ENCODE data around the gene GNA15.

The GNA15 gene

GRCh38 chr19:3121396-3121795 lies 14.4 kb upstream of the GNA15 start:
- DNase-seq (ENCODE audit: low spot score), result no peak

- DNase-seq (ENCODE audit: low spot score), result no peak
Observed at GRCh38 chr19:3121821-3122511, 13.9 kb upstream of the GNA15 start.

DNA sequence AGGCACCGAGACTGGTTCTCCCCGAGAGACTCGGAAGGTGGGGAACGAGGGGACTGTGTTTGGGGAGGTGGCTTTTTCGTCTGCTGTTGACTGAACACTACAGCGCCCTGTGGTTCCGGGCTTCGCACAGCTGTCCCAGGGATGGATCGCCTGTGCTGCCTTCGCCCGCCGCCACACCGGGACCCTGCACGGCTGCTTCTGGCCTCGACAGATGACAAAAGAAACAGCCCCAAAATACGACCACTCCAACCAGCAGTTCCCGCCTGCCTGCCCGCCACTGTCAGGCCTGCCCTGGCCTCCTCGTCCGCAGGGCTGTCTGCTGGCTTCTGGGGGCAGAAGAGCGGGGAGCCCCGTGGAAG lies 13.3 kb upstream of the GNA15 start:
- no peak for DNase-seq (ENCODE audit: low spot score)

DNA sequence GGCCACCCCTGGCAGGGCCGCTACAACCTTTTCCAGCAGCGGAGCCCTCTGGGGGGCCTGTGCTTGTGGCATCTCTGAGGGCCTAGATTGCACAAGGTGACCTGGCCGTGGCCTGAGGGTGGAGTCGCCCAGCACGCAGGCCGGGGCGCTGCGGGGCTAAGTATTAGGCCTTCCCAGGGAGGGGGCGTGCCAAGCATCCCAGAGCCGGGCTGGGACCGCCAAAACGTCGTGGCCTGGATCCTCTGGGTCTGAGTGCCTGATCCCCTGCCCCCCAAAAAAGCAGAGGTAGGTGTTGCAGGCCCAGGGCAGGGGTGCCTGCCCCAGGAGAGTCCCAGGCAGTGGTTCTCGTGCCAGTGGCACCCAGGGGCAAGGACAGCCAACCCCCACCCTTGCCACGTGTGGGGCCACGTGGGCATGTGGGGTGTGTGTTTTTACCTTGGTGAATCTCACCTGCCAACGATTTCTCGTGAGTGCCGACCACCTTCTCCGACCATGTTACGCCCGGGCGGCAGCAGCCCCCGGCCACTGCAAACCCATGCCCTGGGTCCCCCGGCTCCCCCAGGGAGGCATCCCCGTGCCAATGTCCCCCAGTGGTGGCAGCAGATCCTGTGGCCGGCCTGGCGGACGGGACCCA lies 12.6 kb upstream of the GNA15 start:
- no peak for DNase-seq (ENCODE audit: low spot score)

DNA sequence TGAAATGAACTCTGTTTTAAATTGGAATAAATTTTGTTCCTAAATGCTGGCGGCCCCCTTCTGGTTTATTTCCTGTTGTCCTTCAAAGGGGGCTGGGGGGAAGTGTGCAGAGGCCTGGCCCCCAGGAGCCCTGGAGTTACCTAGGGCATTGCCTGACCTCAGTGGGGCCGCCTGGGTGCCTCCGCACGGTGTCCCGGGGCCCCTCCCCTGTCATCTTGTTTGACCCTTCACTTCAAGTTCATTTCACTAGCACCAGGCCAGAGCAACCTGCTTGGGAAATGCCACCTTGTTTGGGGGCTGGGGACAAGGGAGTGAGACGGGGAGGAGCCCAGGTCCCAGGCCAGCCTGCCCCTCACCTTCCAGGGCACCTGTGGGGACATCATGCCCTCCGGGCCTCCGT lies 11.9 kb upstream of the GNA15 start:
- no peak for DNase-seq (ENCODE audit: low spot score)

DNA sequence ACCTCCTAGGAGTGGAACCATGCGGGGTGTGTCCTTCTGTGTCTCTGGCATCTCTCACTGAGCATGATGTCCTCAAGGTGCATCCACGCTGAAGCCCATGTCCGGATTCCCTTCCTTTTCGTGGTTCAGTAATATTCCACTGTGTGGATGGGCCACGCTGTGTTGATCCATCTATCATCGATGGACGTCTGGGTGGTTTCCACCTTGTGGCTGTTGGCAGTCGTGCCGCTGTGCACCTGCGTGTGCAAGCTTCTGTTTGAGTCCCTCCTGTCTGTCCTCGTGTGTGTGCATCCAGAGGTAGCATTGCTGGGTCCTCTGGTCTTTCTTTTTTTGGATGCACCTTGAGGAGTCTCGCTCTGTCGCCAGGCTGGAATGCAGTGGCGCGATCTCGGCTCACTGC lies 11.2 kb upstream of the GNA15 start:
- no peak for DNase-seq (ENCODE audit: low spot score)

GRCh38 chr19:3125900-3126524 lies 9.8 kb upstream of the GNA15 start:
- peak; percentile 67 for DNase-seq (ENCODE audit: low spot score)

- DNase-seq (ENCODE audit: low spot score), result peak; percentile 41
Observed at GRCh38 chr19:3129112-3129511, 6.7 kb upstream of the GNA15 start.

GRCh38 chr19:3131168-3131567 lies 4.7 kb upstream of the GNA15 start:
- no peak for DNase-seq (ENCODE audit: low spot score)

DNA sequence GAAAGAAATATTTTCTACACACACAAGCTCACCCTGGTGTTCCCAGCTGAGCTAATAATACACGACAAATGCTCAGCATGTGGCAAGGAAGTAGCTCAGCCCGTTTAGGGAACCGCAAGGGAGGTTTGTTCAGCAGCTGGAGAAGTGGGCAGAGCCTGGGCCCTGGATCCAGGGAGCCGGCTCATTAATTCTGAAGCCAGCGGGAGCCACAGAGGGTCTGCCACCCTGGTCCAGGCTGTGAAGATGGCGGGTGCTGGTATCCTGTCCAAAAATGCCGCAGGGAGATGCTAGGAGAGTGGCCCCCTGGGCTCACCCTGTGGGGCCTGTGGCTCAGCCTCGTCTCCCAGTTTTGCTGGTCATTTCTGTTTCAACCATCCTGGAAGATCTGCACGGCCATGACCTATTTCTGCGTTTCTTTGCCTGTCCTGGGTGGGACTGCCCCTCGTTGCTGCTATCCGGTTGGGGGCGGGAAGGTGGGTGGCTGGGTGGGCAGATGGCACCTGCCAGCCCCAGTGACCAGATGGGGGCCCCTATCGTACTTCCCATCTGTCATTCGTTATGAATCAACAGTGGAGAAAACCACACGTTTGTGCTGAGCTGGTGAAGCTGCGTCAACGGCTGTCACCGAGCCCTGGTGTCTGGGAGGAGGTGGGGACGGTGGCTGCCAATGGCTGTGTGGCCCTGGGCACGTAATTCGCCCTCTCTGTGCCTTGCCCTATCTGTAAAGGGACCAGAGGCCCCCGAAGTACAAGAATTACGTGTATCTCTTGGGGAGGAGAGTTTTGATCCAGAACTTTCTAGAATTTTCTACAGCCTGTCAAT lies 2.7 kb upstream of the GNA15 start:
- DNase-seq (ENCODE audit: low spot score), result peak; percentile 43

DNA sequence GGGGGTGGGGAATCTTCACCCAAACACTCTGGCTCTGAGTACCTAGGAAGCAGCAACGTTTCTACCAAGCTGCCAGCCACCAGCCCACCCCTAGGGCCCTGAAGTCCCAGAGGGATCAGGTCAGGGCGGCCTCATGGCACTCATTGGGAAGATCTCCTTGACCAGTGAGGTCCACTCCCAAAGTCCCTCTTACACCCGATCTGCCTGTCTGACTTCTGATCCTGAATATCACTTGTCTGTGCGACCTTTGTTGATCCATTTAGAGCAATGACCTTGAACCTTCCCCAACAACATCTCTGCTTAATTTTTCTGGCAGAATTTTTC lies 2.1 kb upstream of the GNA15 start:
- peak; percentile 13 for DNase-seq (ENCODE audit: low spot score)

DNA sequence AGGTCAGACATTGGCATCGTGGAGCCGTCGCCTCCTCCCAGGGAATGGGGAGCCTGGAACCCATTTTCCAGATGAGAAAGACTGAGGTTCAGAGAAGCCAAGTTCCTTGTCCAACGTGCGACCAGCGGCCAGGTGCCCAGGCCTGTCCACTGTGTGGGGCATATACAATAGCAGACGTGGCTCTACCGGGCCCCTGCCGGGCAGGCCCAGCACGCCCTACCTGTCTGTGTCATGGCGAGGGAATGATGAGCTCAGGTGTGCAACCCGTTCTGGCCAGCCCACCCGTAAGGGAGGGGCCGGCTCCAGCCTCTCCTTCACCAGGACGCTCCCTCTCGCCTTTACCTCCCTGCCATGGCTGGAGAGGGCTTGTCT lies 837 bp downstream of the GNA15 start:
- DNase-seq (ENCODE audit: low spot score), result no peak

DNA sequence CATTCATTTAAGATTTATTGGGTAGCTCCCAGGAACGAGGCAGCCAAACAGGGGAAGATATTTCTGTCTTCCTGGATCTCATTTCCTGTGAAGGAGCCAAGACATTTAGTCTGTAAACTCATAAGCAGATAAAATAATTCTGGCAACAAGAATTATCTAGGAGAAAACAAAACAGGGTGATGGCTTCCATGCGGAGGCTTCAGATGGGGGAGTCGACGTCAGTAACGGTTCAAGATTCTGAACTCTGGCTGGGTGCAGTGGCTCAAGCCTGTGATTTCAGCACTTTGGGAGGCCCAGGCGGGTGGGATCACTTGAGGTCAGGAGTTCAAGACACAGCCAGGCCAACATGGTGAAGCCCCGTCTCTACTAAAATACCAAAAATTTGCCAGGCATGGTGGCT lies 1.3 kb downstream of the GNA15 start:
- no peak for DNase-seq (ENCODE audit: low spot score)

GRCh38 chr19:3138268-3138667 lies 2.4 kb downstream of the GNA15 start:
- DNase-seq (ENCODE audit: low spot score), result no peak

GRCh38 chr19:3140667-3141038 lies 4.8 kb downstream of the GNA15 start:
- no peak for DNase-seq (ENCODE audit: low spot score)

DNA sequence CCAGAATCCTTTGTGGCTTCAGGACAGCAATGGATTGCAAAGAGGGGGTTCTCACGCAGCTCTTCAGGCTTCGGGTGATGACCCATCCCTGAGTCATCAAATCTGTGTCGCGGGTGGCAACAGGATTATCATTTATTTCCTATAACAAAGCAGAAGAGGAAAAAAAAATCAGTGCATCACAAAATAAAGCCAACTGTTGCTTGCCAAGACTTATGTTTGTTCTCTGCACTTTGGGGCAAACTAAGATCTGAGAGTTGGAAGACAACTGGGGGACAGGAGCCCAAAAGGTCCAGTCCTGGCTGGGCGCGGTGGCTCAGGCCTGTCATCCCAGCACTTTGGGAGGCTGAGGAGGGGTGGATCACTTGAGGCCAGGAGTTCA lies 6.4 kb downstream of the GNA15 start:
- DNase-seq (ENCODE audit: low spot score), result no peak

DNA sequence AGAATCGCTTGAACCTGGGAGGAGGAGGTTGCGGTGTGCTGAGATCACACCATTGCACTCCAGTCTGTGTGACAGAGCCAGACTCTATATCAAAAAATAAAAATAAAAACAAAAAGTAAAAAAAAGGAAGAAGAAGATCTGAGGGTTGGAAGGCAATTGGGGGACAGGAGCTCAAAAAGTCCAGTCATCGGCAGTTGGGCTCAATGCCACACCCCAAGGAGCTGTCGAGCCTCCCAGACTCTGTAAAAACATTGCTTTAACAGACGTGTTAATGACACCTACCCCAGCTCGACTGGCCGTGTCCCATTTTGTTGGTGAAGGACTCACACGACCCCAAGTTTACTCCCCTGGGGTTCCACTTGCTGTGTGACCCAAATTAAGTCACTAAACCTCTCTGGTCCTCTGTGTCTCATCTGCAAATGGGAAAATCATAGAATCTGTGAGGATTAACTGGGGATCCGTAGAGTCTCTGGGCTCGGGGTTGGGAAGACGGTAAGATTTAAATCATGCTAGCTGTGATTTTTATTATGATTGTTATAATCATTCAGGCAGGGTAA lies 7.0 kb downstream of the GNA15 start:
- DNase-seq (ENCODE audit: low spot score), result no peak

DNA sequence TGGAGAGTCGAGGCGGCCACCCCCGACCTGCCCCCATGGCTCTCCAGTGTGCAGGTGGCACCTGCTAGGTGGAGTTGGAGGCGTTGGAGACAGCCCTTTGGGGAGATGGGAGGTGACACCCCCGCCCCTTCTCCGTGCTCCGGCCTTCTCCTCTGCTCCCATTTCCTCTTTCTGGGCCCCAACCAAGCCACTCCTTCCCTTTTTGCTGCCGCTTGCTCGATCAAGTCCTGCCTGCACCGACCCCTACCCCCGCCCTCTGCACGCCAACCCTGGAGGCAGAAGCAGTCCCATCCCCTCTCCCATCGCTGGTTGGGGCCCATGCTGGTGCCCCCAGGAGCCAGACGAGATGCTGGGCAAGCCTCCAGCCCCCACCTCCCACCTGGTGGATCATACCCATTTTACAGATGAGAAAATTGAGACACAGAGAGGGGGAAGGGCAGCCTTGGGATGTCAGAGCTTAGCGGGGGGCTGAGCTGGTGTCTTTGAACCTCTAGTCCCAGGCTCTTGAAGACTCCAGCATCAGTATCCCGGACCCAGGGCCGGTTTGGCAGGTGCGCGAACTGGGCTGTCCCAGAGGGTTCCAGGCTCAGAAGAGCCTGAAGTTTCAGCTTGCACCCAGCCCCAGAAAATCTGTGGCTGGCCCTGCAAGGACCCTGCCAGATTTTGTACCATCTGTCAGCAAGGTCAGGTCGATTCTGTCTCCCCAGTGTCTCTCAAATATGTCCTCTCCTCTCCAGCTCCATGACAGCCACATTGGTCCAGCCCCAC lies 10.3 kb downstream of the GNA15 start:
- DNase-seq (ENCODE audit: low spot score), result no peak

GRCh38 chr19:3146677-3147100 lies 10.9 kb downstream of the GNA15 start:
- DNase-seq (ENCODE audit: low spot score), result peak; percentile 55

GRCh38 chr19:3148503-3148902 lies 12.7 kb downstream of the GNA15 start:
- DNase-seq (ENCODE audit: low spot score), result no peak

DNA sequence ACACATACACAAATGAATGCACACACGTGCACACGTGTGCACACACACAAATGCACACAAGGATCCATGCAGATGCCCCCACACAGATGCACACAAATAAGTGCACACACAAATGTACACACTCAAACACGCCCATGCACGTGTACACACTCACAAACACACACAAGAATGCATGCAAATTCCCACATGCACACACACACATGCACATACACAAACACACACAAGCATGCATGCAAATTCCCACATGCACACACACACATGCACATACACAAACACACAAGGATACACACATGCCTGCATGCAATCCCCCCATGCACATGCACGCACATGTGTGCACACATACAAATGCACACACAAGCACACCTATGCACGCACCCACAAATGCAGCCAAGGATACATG lies 13.3 kb downstream of the GNA15 start:
- DNase-seq (ENCODE audit: low spot score), result no peak
